Testis (tissue), 2 donors: ENCODE data around the gene CTNS.

ENCODE experiments used
- POLR2A ChIP-seq: fragments of 450-650 bp; IDR thresholded peaks from one replicate; pipeline ENCODE4 v1.6.1; 2017; ENCODE audit warnings: antibody characterized with exemption, mild to moderate bottlenecking, moderate library complexity
- TF ChIP-seq, protein P1 (sequence below), 3 experiments: fragments of 450-650 bp in 2 of 3; fragments of 200-600 bp in 1 of 3; sonication (generic) in 1 of 3; IDR thresholded peaks; one replicate each; pipeline ENCODE4 v1.5.1; 2016 to 2019; ENCODE audit warnings: antibody characterized with exemption in 3 of 3, mild to moderate bottlenecking in 2 of 3, moderate library complexity in 1 of 3

DNA sequence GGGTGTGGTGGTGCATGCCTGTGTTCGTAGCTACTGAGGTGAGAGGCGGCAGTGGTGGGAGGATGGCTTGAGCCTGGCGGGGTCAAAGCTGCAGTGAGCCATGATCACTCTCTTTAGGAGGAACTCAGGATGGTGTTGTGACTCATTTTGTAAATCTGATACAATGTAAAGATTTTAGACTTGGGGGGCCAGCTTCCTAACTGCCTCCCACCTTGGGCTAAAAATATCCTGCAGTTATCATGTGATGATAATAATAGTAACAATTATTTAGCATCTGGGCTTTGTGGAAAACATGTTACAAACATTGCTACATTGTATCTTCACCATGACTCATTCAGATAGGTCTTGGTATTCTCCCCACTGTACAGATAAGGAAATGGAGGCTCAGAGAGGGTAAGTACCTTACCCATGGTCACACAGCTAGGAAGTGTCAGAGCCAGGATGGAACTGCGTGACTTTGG, 7.4 kb downstream of the CTNS start:
- TF ChIP-seq, protein P1, sequence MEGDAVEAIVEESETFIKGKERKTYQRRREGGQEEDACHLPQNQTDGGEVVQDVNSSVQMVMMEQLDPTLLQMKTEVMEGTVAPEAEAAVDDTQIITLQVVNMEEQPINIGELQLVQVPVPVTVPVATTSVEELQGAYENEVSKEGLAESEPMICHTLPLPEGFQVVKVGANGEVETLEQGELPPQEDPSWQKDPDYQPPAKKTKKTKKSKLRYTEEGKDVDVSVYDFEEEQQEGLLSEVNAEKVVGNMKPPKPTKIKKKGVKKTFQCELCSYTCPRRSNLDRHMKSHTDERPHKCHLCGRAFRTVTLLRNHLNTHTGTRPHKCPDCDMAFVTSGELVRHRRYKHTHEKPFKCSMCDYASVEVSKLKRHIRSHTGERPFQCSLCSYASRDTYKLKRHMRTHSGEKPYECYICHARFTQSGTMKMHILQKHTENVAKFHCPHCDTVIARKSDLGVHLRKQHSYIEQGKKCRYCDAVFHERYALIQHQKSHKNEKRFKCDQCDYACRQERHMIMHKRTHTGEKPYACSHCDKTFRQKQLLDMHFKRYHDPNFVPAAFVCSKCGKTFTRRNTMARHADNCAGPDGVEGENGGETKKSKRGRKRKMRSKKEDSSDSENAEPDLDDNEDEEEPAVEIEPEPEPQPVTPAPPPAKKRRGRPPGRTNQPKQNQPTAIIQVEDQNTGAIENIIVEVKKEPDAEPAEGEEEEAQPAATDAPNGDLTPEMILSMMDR (IDR thresholded peaks at IDR 0.05), result no peak
- no peak for TF ChIP-seq POLR2A
